CD14-positive monocyte (primary cell): Measurements from ENCODE around the gene LIN28B. TPM values are rescaled to one million over a fixed set of nuclear protein-coding genes. Genes with fewer than 3 reads are reported as not detected.

Experiments
- DNase-seq, 3 donors: peaks; one replicate each; pipeline ENCODE4 v3.0.0-alpha.2; 2011 to 2022
- H2AFZ ChIP-seq: 2 replicates; pipeline ENCODE4 v1.6.0; 2012; ENCODE audit warnings: mild to moderate bottlenecking, low read depth, low read length, inconsistent platforms; ENCODE audit not compliant: insufficient read depth, poor library complexity, severe bottlenecking
- H3K27ac ChIP-seq, 2 donors: 1 replicate in 1 of 2; 2 replicates in 1 of 2; pipeline ENCODE4 v1.5.1; 2012 to 2013; ENCODE audit warnings: low read length in 2 of 2, control low read depth in 1 of 2, inconsistent platforms in 1 of 2, low read depth in 1 of 2, mild to moderate bottlenecking in 1 of 2
- H3K27me3 ChIP-seq, 2 donors: one replicate each; pipeline versions ENCODE4 v1.6.0 to v1.6.1; 2011 to 2013; ENCODE audit warnings: low read length in 2 of 2; ENCODE audit not compliant: control insufficient read depth in 2 of 2, insufficient read depth in 2 of 2
- H3K36me3 ChIP-seq, 2 donors: replicated peaks in 1 of 2; 1 replicate in 1 of 2; 2 replicates in 1 of 2; pipeline versions ENCODE4 v1.5.1 to v1.6.1; 2012 to 2013; ENCODE audit warnings: low read length in 2 of 2, control low read depth in 1 of 2, inconsistent platforms in 1 of 2, mild to moderate bottlenecking in 1 of 2; ENCODE audit not compliant: insufficient read depth in 2 of 2, control insufficient read depth in 1 of 2
- H3K4me1 ChIP-seq, 2 donors: 1 replicate in 1 of 2; 2 replicates in 1 of 2; pipeline versions ENCODE4 v1.5.1 to v1.6.1; 2012 to 2013; ENCODE audit warnings: low read length in 2 of 2, control low read depth in 1 of 2, inconsistent platforms in 1 of 2, mild to moderate bottlenecking in 1 of 2, moderate library complexity in 1 of 2; ENCODE audit not compliant: insufficient read depth in 2 of 2, control insufficient read depth in 1 of 2
- H3K4me2 ChIP-seq: replicated peaks from 2 replicates; pipeline ENCODE3; 2012; ENCODE audit warnings: low read length, moderate library complexity, mild to moderate bottlenecking; ENCODE audit not compliant: poor library complexity, severe bottlenecking; ENCODE audit errors: extremely low read depth
- H3K4me3 ChIP-seq, 3 experiments: fragments of 200-600 bp in 1 of 3; sonication (generic) in 1 of 3; replicated peaks in 1 of 3; 1 replicate in 2 of 3; 2 replicates in 1 of 3; pipeline ENCODE4 v1.5.1; 2011 to 2013; ENCODE audit warnings: low read length in 3 of 3, mild to moderate bottlenecking in 3 of 3, control low read depth in 2 of 3, low read depth in 2 of 3, inconsistent platforms in 1 of 3, moderate library complexity in 1 of 3
- H3K79me2 ChIP-seq: 2 replicates; pipeline ENCODE4 v1.6.0; 2012; ENCODE audit warnings: mild to moderate bottlenecking, control low read depth, inconsistent platforms, low read length, moderate library complexity; ENCODE audit not compliant: insufficient read depth
- H3K9ac ChIP-seq: 2 replicates; pipeline ENCODE4 v1.6.0; 2017; ENCODE audit warnings: low read length, mild to moderate bottlenecking; ENCODE audit not compliant: insufficient read depth, poor library complexity, severe bottlenecking
- H3K9me3 ChIP-seq, 2 donors: replicated peaks in 1 of 2; 1 replicate in 1 of 2; 2 replicates in 1 of 2; pipeline versions ENCODE4 v1.5.1 to v1.6.1; 2012 to 2013; ENCODE audit warnings: low read length in 2 of 2, control low read depth in 1 of 2; ENCODE audit not compliant: control insufficient read depth in 1 of 2, insufficient read depth in 1 of 2
- H4K20me1 ChIP-seq: 2 replicates; pipeline ENCODE4 v1.6.0; 2012; ENCODE audit warnings: mild to moderate bottlenecking, low read length, control low read depth, moderate library complexity; ENCODE audit not compliant: insufficient read depth
- H3K27ac Mint-ChIP-seq, 7 donors: one replicate each; pipeline ENCODE4 v1.8.0; 2020; ENCODE audit warnings: mild to moderate bottlenecking in 7 of 7, mixed read lengths in 7 of 7, moderate library complexity in 6 of 7, inconsistent platforms in 2 of 7
- H3K27me3 Mint-ChIP-seq, 3 donors: one replicate each; pipeline ENCODE4 v1.8.0; 2021 to 2022; ENCODE audit warnings: low read depth in 3 of 3, mild to moderate bottlenecking in 3 of 3, mixed read lengths in 3 of 3, moderate library complexity in 3 of 3, inconsistent platforms in 1 of 3
- H3K36me3 Mint-ChIP-seq, 2 donors: one replicate each; pipeline ENCODE4 v1.8.0; 2020; ENCODE audit warnings: mixed read lengths in 2 of 2, inconsistent platforms in 1 of 2, mild to moderate bottlenecking in 1 of 2
- H3K4me1 Mint-ChIP-seq: one replicate; pipeline ENCODE4 v1.8.0; 2020; ENCODE audit warnings: mild to moderate bottlenecking, mixed read lengths
- H3K4me3 Mint-ChIP-seq, 2 donors: one replicate each; pipeline ENCODE4 v1.8.0; 2020; ENCODE audit warnings: mild to moderate bottlenecking in 2 of 2, mixed read lengths in 2 of 2, moderate library complexity in 1 of 2
- H3K9me3 Mint-ChIP-seq, 7 donors: one replicate each; pipeline ENCODE4 v1.8.0; 2020 to 2022; ENCODE audit warnings: mixed read lengths in 7 of 7, mild to moderate bottlenecking in 6 of 7, moderate library complexity in 6 of 7, inconsistent platforms in 2 of 7
- CTCF ChIP-seq: fragments of 200-600 bp; IDR thresholded peaks from one replicate; pipeline ENCODE4 v1.8.0; 2022; ENCODE audit warnings: antibody characterized with exemption, mild to moderate bottlenecking
- WGBS: methylation state at CpG from one replicate; pipeline ENCODE4 v1.1.5; 2013; ENCODE audit warnings: missing lambda C conversion rate; ENCODE audit not compliant: insufficient coverage; 5-methylcytosine and 5-hydroxymethylcytosine counted together
- intact Hi-C, 2 donors: fragments of 100-400 bp; cut with micrococcal nuclease; formaldehyde crosslinking; loops; one replicate each; pipeline versions ENCODE4 v1.15.0 to v1.15.1; 2023
- polyA plus RNA-seq, 3 donors: library from polyadenylated mRNA; depleted of rRNA in 1 of 3; unstranded in 2 of 3; stranded (reverse) in 1 of 3; fragments of 300-500 nt in 2 of 3; fragments of >200 nt in 1 of 3; fragmentation: Illumina TruSeq in 2 of 3; gene quantifications; 1 replicate in 2 of 3; 2 replicates in 1 of 3; pipeline ENCODE4 v1.2.3, GENCODE V29; 2012 to 2021

Gene LIN28B
- polyA plus RNA-seq, 3 donors: not detected

GRCh38 chr6:105035299-105035698 lies 78.4 kb downstream of the LIN28B start:
- Histone ChIP-seq H3K27me3 (no peaks in the 10 kb centered on the region), H3K27ac (no peak overlapping the region), H2AFZ (no peak overlapping the region), H3K9ac (no peak overlapping the region), H3K4me2 (no peak overlapping the region), H3K36me3 (no peaks in the 10 kb centered on the region), H3K4me3 (no peak overlapping the region), H3K9me3 (no peaks in the 10 kb centered on the region), H4K20me1 (no peaks in the 10 kb centered on the region), H3K79me2 (no peaks in the 10 kb centered on the region), H3K4me1 (no peaks in the 10 kb centered on the region)
- Mint-ChIP-seq H3K9me3 (no peaks in the 10 kb centered on the region), H3K27me3 (peaks cover 2 to 8% (median 6%) of the 10 kb centered on the region in 3 donors), H3K4me3 (no peak overlapping the region), H3K36me3 (no peaks in the 10 kb centered on the region), H3K4me1 (no peaks in the 10 kb centered on the region), H3K27ac (no peak overlapping the region)
- intact Hi-C loops: no loop called here
- TF ChIP-seq CTCF: no peak
- DNase-seq: no peak

- Histone ChIP-seq H3K27me3 (no peaks in the 10 kb centered on the region), H3K27ac (no peak overlapping the region), H3K4me3 (no peak overlapping the region), H3K79me2 (no peaks in the 10 kb centered on the region), H4K20me1 (no peaks in the 10 kb centered on the region), H2AFZ (no peak overlapping the region), H3K4me2 (no peak overlapping the region), H3K9me3 (no peaks in the 10 kb centered on the region), H3K9ac (no peak overlapping the region), H3K36me3 (no peaks in the 10 kb centered on the region), H3K4me1 (no peaks in the 10 kb centered on the region)
- Mint-ChIP-seq H3K4me3 (no peak overlapping the region), H3K36me3 (no peaks in the 10 kb centered on the region), H3K9me3 (no peaks in the 10 kb centered on the region), H3K27me3 (peaks cover 5 to 8% (median 5%) of the 10 kb centered on the region in 3 donors), H3K4me1 (no peaks in the 10 kb centered on the region), H3K27ac (no peak overlapping the region)
- intact Hi-C loops: no loop called here
- no CpG with 5 or more reads among the region's 1 CpG for WGBS
- TF ChIP-seq CTCF: no peak
- no peak for DNase-seq
Observed at GRCh38 chr6:105036351-105036750, 79.4 kb downstream of the LIN28B start.
